Astrocyte (in vitro differentiated cells and primary cell): ENCODE measurements around the gene ACACB. TPM values are rescaled to one million over a fixed set of nuclear protein-coding genes. Genes with fewer than 3 reads are reported as not detected.

ENCODE experiments used
- DNase-seq: peaks from one replicate; pipeline ENCODE4 v3.0.0-alpha.2; 2010; ENCODE audit warnings: low read depth
- FAIRE-seq: peaks from 2 replicates; lab custom pipeline; 2011; peaks lifted over from hg19 to GRCh38; lab: Jason Lieb, UNC
- H2AFZ ChIP-seq: 2 replicates; pipeline ENCODE4 v1.6.0; 2012; ENCODE audit warnings: low read depth, low read length, inconsistent platforms
- H3K27ac ChIP-seq: 2 replicates; pipeline ENCODE4 v1.5.1; 2011; ENCODE audit warnings: low read depth, low read length, inconsistent platforms
- H3K27me3 ChIP-seq: 2 replicates; pipeline ENCODE4 v1.6.0; 2011; ENCODE audit warnings: low read length, inconsistent platforms; ENCODE audit not compliant: insufficient read depth
- H3K36me3 ChIP-seq: 2 replicates; pipeline ENCODE4 v1.5.1; 2011; ENCODE audit warnings: low read length, inconsistent platforms; ENCODE audit not compliant: insufficient read depth
- H3K4me1 ChIP-seq: 2 replicates; pipeline ENCODE4 v1.5.1; 2011; ENCODE audit warnings: low read length, inconsistent platforms; ENCODE audit not compliant: insufficient read depth
- H3K4me2 ChIP-seq: 2 replicates; pipeline ENCODE4 v1.6.0; 2012; ENCODE audit warnings: low read length, inconsistent platforms
- H3K4me3 ChIP-seq: 2 replicates; pipeline ENCODE4 v1.5.1; 2011; ENCODE audit warnings: low read depth, mild to moderate bottlenecking, low read length, inconsistent platforms; ENCODE audit not compliant: insufficient read depth
- H3K79me2 ChIP-seq: 2 replicates; pipeline ENCODE4 v1.6.0; 2012; ENCODE audit warnings: mild to moderate bottlenecking, low read length, inconsistent platforms; ENCODE audit not compliant: insufficient read depth
- H3K9ac ChIP-seq: 2 replicates; pipeline ENCODE4 v1.6.0; 2012; ENCODE audit warnings: mild to moderate bottlenecking, low read length, inconsistent platforms
- H3K9me3 ChIP-seq: 2 replicates; pipeline ENCODE4 v1.5.1; 2012; ENCODE audit warnings: low read depth, mild to moderate bottlenecking, low read length, inconsistent platforms; ENCODE audit not compliant: insufficient read depth
- H4K20me1 ChIP-seq: 2 replicates; pipeline ENCODE4 v1.6.0; 2012; ENCODE audit warnings: low read length, inconsistent platforms; ENCODE audit not compliant: insufficient read depth
- H3K27ac Mint-ChIP-seq: one replicate; pipeline ENCODE4 v1.8.0; 2021; ENCODE audit warnings: mild to moderate bottlenecking, mixed read lengths; ENCODE audit not compliant: unreplicated experiment
- H3K27me3 Mint-ChIP-seq: one replicate; pipeline ENCODE4 v1.8.0; 2021; ENCODE audit warnings: low read depth, mixed read lengths; ENCODE audit not compliant: unreplicated experiment
- H3K36me3 Mint-ChIP-seq: one replicate; pipeline ENCODE4 v1.8.0; 2021; ENCODE audit warnings: low read depth, mixed read lengths; ENCODE audit not compliant: unreplicated experiment
- H3K4me1 Mint-ChIP-seq: one replicate; pipeline ENCODE4 v1.8.0; 2021; ENCODE audit warnings: low read depth, mixed read lengths; ENCODE audit not compliant: unreplicated experiment
- H3K4me3 Mint-ChIP-seq: one replicate; pipeline ENCODE4 v1.8.0; 2021; ENCODE audit warnings: mild to moderate bottlenecking, moderate library complexity, mixed read lengths; ENCODE audit not compliant: unreplicated experiment
- H3K9me3 Mint-ChIP-seq: one replicate; pipeline ENCODE4 v1.8.0; 2021; ENCODE audit warnings: mild to moderate bottlenecking, mixed read lengths; ENCODE audit not compliant: unreplicated experiment
- CTCF ChIP-seq: IDR thresholded peaks from 2 replicates; pipeline ENCODE4 v1.5.1; 2011; ENCODE audit warnings: low read depth, mild to moderate bottlenecking, inconsistent platforms, low read length, moderate library complexity; ENCODE audit not compliant: insufficient read depth
- EZH2 ChIP-seq: IDR thresholded peaks from 2 replicates; pipeline ENCODE4 v1.6.1; 2012; ENCODE audit warnings: mild to moderate bottlenecking, low read length, inconsistent platforms; ENCODE audit not compliant: insufficient read depth
- total RNA-seq: library from RNA; stranded (reverse); gene quantifications from 2 replicates; pipeline ENCODE4 v1.2.1, GENCODE V29; 2021

Gene ACACB
- total RNA-seq, 1 donor from 2014 or later: 3.9 TPM

GRCh38 chr12:109121346-109121880, 5.0 kb downstream of the ACACB start:
- Mint-ChIP-seq H3K27ac (no peak overlapping the region), H3K36me3 (no peaks in the 10 kb centered on the region), H3K9me3 (no peaks in the 10 kb centered on the region), H3K4me3 (no peak overlapping the region), H3K4me1 (no peaks in the 10 kb centered on the region), H3K27me3 (peaks cover 3% of the 10 kb centered on the region)
- DNase-seq (no peak), FAIRE-seq (no peak)
- Histone ChIP-seq H2AFZ (no peak overlapping the region), H3K9ac (no peak overlapping the region), H3K4me2 (no peak overlapping the region), H3K79me2 (no peaks in the 10 kb centered on the region), H3K4me1 (no peaks in the 10 kb centered on the region), H3K9me3 (no peaks in the 10 kb centered on the region), H3K27me3 (no peaks in the 10 kb centered on the region), H4K20me1 (no peaks in the 10 kb centered on the region), H3K4me3 (no peak overlapping the region), H3K36me3 (no peaks in the 10 kb centered on the region), H3K27ac (no peak overlapping the region)
- no peak for TF ChIP-seq CTCF
- no peak for TF ChIP-seq EZH2

- Mint-ChIP-seq H3K4me1 (no peaks in the 10 kb centered on the region), H3K4me3 (no peak overlapping the region), H3K36me3 (peaks cover 3% of the 10 kb centered on the region), H3K9me3 (no peaks in the 10 kb centered on the region), H3K27me3 (peaks cover 11% of the 10 kb centered on the region), H3K27ac (no peak overlapping the region)
- H3K4me1 ChIP-seq: no peaks in the 10 kb centered on the region
- no peaks in the 10 kb centered on the region for H3K27me3 ChIP-seq
- H3K4me2 ChIP-seq: no peak overlapping the region
- no peak overlapping the region for H3K9ac ChIP-seq
- H3K36me3 ChIP-seq: no peaks in the 10 kb centered on the region
- no peak overlapping the region for H3K27ac ChIP-seq
- H3K79me2 ChIP-seq: no peaks in the 10 kb centered on the region
- H3K9me3 ChIP-seq: no peaks in the 10 kb centered on the region
- no peak overlapping the region for H2AFZ ChIP-seq
- H3K4me3 ChIP-seq: no peak overlapping the region
- TF ChIP-seq CTCF (no peak), EZH2 (no peak)
- DNase-seq (no peak), FAIRE-seq (no peak)
- no peaks in the 10 kb centered on the region for H4K20me1 ChIP-seq
These were observed 8.7 kb downstream of the ACACB start for GRCh38 chr12:109124878-109125648.

GRCh38 chr12:109125791-109126190, 9.4 kb downstream of the ACACB start:
- FAIRE-seq (no peak), DNase-seq (no peak)
- Mint-ChIP-seq H3K4me1 (no peaks in the 10 kb centered on the region), H3K36me3 (peaks cover 3% of the 10 kb centered on the region), H3K27ac (no peak overlapping the region), H3K4me3 (no peak overlapping the region), H3K9me3 (no peaks in the 10 kb centered on the region), H3K27me3 (peaks cover 17% of the 10 kb centered on the region)
- H3K9ac ChIP-seq: no peak overlapping the region
- no peaks in the 10 kb centered on the region for H3K36me3 ChIP-seq
- no peaks in the 10 kb centered on the region for H3K4me1 ChIP-seq
- H3K4me3 ChIP-seq: no peak overlapping the region
- H3K4me2 ChIP-seq: no peak overlapping the region
- H2AFZ ChIP-seq: no peak overlapping the region
- no peak for TF ChIP-seq CTCF
- TF ChIP-seq EZH2: no peak
- H3K9me3 ChIP-seq: no peaks in the 10 kb centered on the region
- no peak overlapping the region for H3K27ac ChIP-seq
- H3K27me3 ChIP-seq: no peaks in the 10 kb centered on the region
- no peaks in the 10 kb centered on the region for H3K79me2 ChIP-seq
- no peaks in the 10 kb centered on the region for H4K20me1 ChIP-seq
